Measurements from ENCODE around the gene HOXA3. TPM values are rescaled to one million over a fixed set of nuclear protein-coding genes. Genes with fewer than 3 reads are reported as not detected.

The HOXA3 gene
- total and polyA plus RNA-seq, 2 donors (not counting 1 experiment from before 2014, with no cell fraction given): 0.68 to 1.5 TPM

DNA sequence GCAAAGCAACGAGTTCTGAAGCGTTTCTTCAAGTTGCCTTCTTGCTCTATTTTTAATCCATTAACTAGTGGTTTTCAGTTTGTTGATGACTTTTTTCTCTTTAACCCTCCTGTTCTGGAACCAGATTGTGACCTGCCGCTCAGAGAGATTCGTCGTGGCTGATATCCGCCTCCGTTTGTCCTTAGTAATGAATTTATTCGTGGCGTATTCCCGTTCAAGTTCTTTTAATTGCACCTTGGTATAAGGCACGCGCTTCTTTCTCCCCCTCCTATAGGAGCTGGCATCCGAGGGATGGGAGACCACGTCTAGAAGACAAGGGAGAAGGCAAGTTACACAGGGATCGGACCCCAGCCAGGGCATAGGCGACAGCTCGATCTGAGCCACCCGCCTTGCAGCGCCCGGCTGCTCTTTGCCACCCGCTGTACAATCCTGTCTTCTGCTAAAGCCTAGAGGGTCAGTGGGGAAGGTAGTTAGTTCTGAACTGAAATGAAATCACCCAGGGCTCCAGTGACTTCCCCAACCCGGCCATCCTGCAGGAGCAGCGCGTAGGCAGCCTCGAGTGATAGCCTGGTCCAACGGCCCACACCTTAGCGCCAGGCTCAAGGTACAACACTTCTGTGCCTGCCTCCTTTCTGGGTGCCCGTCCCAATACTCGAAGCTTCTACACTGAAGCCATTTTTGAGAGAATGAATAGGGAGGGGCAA, 45.9 kb upstream of the HOXA3 start:
- no peak for DNase-seq (ENCODE audit: low read depth in 2 of 2)
- H3K27ac ChIP-seq (ENCODE audit: insufficient read depth, low read length): no peak overlapping the region
- no peaks in the 10 kb centered on the region for H3K79me2 ChIP-seq (ENCODE audit: control insufficient read depth, insufficient read depth, low read length)
- no peaks in the 10 kb centered on the region for H3K9me3 ChIP-seq (ENCODE audit: control insufficient read depth, insufficient read depth, low read depth, low read length)
- no peak overlapping the region for H3K4me2 ChIP-seq (ENCODE audit: extremely low read depth, insufficient read depth, low read length)
- H2AFZ ChIP-seq (ENCODE audit: low read length): no peak overlapping the region
- H3K4me3 ChIP-seq (replicated peaks in 1 of 4; ENCODE audit: control extremely low read depth in 1 of 4, insufficient read depth in 1 of 4, low read depth in 3 of 4, low read length in 4 of 4): no peak overlapping the region
- TF ChIP-seq, protein P1, sequence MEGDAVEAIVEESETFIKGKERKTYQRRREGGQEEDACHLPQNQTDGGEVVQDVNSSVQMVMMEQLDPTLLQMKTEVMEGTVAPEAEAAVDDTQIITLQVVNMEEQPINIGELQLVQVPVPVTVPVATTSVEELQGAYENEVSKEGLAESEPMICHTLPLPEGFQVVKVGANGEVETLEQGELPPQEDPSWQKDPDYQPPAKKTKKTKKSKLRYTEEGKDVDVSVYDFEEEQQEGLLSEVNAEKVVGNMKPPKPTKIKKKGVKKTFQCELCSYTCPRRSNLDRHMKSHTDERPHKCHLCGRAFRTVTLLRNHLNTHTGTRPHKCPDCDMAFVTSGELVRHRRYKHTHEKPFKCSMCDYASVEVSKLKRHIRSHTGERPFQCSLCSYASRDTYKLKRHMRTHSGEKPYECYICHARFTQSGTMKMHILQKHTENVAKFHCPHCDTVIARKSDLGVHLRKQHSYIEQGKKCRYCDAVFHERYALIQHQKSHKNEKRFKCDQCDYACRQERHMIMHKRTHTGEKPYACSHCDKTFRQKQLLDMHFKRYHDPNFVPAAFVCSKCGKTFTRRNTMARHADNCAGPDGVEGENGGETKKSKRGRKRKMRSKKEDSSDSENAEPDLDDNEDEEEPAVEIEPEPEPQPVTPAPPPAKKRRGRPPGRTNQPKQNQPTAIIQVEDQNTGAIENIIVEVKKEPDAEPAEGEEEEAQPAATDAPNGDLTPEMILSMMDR (conservative IDR thresholded peaks at IDR 0.05 in 1 of 2, IDR thresholded peaks at IDR 0.05 in 1 of 2; ENCODE audit: low read depth in 1 of 2, low read length in 2 of 2): no peak
- TF ChIP-seq EZH2 (IDR thresholded peaks at IDR 0.05; ENCODE audit: low read length, missing control alignments): peak; percentile 96
- H3K9ac ChIP-seq (ENCODE audit: insufficient read depth, low read length): no peak overlapping the region
- no peaks in the 10 kb centered on the region for H4K20me1 ChIP-seq (ENCODE audit: control insufficient read depth, extremely low read depth, insufficient read depth, low read length)
- peaks cover 73% of the 10 kb centered on the region for H3K27me3 ChIP-seq (ENCODE audit: control insufficient read depth, insufficient read depth, low read length)
- H3K36me3 ChIP-seq (ENCODE audit: control insufficient read depth, insufficient read depth, low read length): no peaks in the 10 kb centered on the region
- H3K4me1 ChIP-seq (ENCODE audit: control insufficient read depth, extremely low read depth, insufficient read depth, low read length): no peaks in the 10 kb centered on the region

DNA sequence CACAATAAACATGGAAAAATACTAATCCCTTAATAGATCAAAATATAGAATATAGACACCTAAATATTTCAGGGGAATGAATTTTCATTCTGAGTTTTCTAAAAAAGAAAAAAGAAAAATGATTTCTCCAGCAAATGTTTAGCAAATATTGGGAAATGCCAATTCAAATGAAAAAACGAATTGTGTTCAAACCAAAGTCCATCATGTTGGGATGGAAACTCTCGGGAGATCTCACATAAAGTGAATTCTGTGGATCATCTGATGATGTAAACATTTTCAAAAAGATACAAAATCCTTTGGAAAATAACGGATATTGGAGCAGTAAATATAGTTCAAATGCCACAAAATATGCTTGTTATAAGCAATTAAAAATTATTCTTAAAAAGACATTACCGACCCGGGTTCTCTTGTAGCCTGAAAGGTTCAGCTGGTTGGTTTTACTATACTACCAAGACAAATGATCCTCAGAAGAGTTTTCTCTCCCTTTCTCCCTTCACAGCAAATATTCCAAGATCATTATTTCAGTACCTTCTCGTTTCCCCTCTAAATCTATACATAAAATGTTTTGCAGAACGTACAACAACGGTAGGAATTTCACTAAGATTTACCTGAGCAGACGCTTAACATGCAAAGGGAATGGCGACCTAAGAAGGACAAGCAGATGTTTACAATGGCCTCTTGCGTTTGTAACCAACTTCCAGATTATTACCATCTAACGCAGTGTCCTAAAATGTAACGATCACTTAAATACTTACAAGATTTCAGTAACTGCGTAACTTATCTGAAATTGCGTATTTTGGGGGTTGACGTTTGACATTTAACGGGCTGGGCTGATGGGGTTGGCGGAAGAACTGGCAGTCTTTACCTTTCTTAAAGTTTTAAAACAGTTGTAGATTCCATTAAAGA, 45.0 kb upstream of the HOXA3 start:
- Histone ChIP-seq H3K4me2 (ENCODE audit: extremely low read depth, insufficient read depth, low read length) (no peak overlapping the region), H3K79me2 (ENCODE audit: control insufficient read depth, insufficient read depth, low read length) (no peaks in the 10 kb centered on the region), H3K9me3 (ENCODE audit: control insufficient read depth, insufficient read depth, low read depth, low read length) (no peaks in the 10 kb centered on the region), H3K27ac (ENCODE audit: insufficient read depth, low read length) (no peak overlapping the region), H4K20me1 (ENCODE audit: control insufficient read depth, extremely low read depth, insufficient read depth, low read length) (no peaks in the 10 kb centered on the region), H3K36me3 (ENCODE audit: control insufficient read depth, insufficient read depth, low read length) (no peaks in the 10 kb centered on the region), H3K4me1 (ENCODE audit: control insufficient read depth, extremely low read depth, insufficient read depth, low read length) (no peaks in the 10 kb centered on the region), H2AFZ (ENCODE audit: low read length) (no peak overlapping the region), H3K4me3 (replicated peaks in 1 of 4; ENCODE audit: control extremely low read depth in 1 of 4, insufficient read depth in 1 of 4, low read depth in 3 of 4, low read length in 4 of 4) (no peak overlapping the region), H3K27me3 (ENCODE audit: control insufficient read depth, insufficient read depth, low read length) (peaks cover 71% of the 10 kb centered on the region), H3K9ac (ENCODE audit: insufficient read depth, low read length) (no peak overlapping the region)
- TF ChIP-seq, protein P1 (conservative IDR thresholded peaks at IDR 0.05 in 1 of 2, IDR thresholded peaks at IDR 0.05 in 1 of 2; ENCODE audit: low read depth in 1 of 2, low read length in 2 of 2): no peak
- no peak for TF ChIP-seq EZH2 (IDR thresholded peaks at IDR 0.05; ENCODE audit: low read length, missing control alignments)
- DNase-seq (ENCODE audit: low read depth in 2 of 2): no peak

DNA sequence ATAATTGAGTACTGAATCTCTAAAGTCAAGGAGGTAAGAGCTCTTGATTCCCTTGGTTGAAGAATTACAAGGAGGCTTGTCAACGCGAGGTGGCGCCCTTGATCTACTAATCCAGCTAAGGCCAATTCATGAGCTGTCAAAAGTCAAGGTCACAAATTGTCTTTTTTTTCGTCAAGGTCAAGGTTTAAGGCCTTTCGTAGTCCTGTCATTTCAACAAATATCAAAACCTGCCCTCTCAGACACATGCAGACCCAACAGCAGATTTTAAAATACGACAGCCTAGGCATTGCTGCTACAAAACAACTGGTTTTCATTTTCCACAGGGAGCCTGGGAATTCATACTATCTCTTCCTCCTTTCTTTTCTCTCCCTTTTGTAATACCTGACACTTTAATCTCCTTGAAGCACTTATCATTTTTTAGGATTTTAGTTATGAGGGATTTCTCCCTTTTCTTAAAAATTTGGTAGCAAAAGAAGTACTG, 43.9 kb upstream of the HOXA3 start:
- no peaks in the 10 kb centered on the region for H3K36me3 ChIP-seq (ENCODE audit: control insufficient read depth, insufficient read depth, low read length)
- H3K27ac ChIP-seq (ENCODE audit: insufficient read depth, low read length): no peak overlapping the region
- H3K27me3 ChIP-seq (ENCODE audit: control insufficient read depth, insufficient read depth, low read length): peaks cover 71% of the 10 kb centered on the region
- H4K20me1 ChIP-seq (ENCODE audit: control insufficient read depth, extremely low read depth, insufficient read depth, low read length): no peaks in the 10 kb centered on the region
- H3K4me1 ChIP-seq (ENCODE audit: control insufficient read depth, extremely low read depth, insufficient read depth, low read length): no peaks in the 10 kb centered on the region
- no peak overlapping the region for H2AFZ ChIP-seq (ENCODE audit: low read length)
- H3K4me3 ChIP-seq (replicated peaks in 1 of 4; ENCODE audit: control extremely low read depth in 1 of 4, insufficient read depth in 1 of 4, low read depth in 3 of 4, low read length in 4 of 4): no peak overlapping the region
- H3K79me2 ChIP-seq (ENCODE audit: control insufficient read depth, insufficient read depth, low read length): no peaks in the 10 kb centered on the region
- H3K9me3 ChIP-seq (ENCODE audit: control insufficient read depth, insufficient read depth, low read depth, low read length): no peaks in the 10 kb centered on the region
- no peak overlapping the region for H3K4me2 ChIP-seq (ENCODE audit: extremely low read depth, insufficient read depth, low read length)
- no peak overlapping the region for H3K9ac ChIP-seq (ENCODE audit: insufficient read depth, low read length)
- peak; percentile 52 to 83 for DNase-seq (ENCODE audit: low read depth in 2 of 2)
- TF ChIP-seq, protein P1 (conservative IDR thresholded peaks at IDR 0.05 in 1 of 2, IDR thresholded peaks at IDR 0.05 in 1 of 2; ENCODE audit: low read depth in 1 of 2, low read length in 2 of 2): peak; percentile 81 to 88
- no peak for TF ChIP-seq EZH2 (IDR thresholded peaks at IDR 0.05; ENCODE audit: low read length, missing control alignments)

Data from fibroblast of lung (primary cell).